Thyroid gland (tissue), 4 donors: ENCODE data around the gene COG7. TPM values are rescaled to one million over a fixed set of nuclear protein-coding genes. Genes with fewer than 3 reads are reported as not detected.

ENCODE experiments used
- DNase-seq, 2 donors: peaks; one replicate each; pipeline ENCODE4 v3.0.0-alpha.2; 2019
- H3K27ac ChIP-seq, 3 donors: fragments of 200-600 bp; sonication (generic); 1 replicate in 2 of 3; 2 replicates in 1 of 3; pipeline ENCODE4 v1.5.1; 2016 to 2019; ENCODE audit warnings: mild to moderate bottlenecking in 1 of 3, moderate library complexity in 1 of 3
- H3K27me3 ChIP-seq: fragments of 200-600 bp; sonication (generic); one replicate; pipeline ENCODE4 v1.5.1; 2019
- H3K36me3 ChIP-seq, 2 donors: fragments of 200-600 bp; sonication (generic); one replicate each; pipeline ENCODE4 v1.5.1; 2016 to 2019
- H3K4me1 ChIP-seq, 2 donors: fragments of 200-600 bp; sonication (generic); one replicate each; pipeline ENCODE4 v1.5.1; 2017 to 2019
- H3K4me3 ChIP-seq, 3 donors: fragments of 200-600 bp; sonication (generic); replicated peaks in 1 of 3; 1 replicate in 2 of 3; 2 replicates in 1 of 3; pipeline ENCODE4 v1.5.1; 2016; ENCODE audit warnings: mild to moderate bottlenecking in 1 of 3
- H3K9me3 ChIP-seq: fragments of 200-600 bp; sonication (generic); one replicate; pipeline ENCODE4 v1.5.1; 2017
- POLR2A ChIP-seq, 2 donors: fragments of 450-650 bp; IDR thresholded peaks; one replicate each; pipeline ENCODE4 v1.6.1; 2017; ENCODE audit warnings: antibody characterized with exemption in 2 of 2, mild to moderate bottlenecking in 2 of 2, moderate library complexity in 1 of 2
- WGBS, 2 donors: methylation state at CpG; one replicate each; pipeline ENCODE4 v1.1.5; 2017; 5-methylcytosine and 5-hydroxymethylcytosine counted together
- intact Hi-C: fragments of 100-400 bp; cut with DNase I; formaldehyde crosslinking; loops from one replicate; pipeline ENCODE4 v1.15.1; 2023
- total RNA-seq, 4 donors: library from RNA; depleted of rRNA; stranded (reverse); fragments of >200 nt; gene quantifications; one replicate each; pipeline ENCODE4 v1.2.3, GENCODE V29; 2016
- TF ChIP-seq, protein P1 (sequence below), 6 experiments: fragments of 200-600 bp in 3 of 6; fragments of 450-650 bp in 3 of 6; sonication (generic) in 3 of 6; IDR thresholded peaks; one replicate each; pipeline ENCODE4 v1.5.1; 2016 to 2019; ENCODE audit warnings: antibody characterized with exemption in 6 of 6, mild to moderate bottlenecking in 2 of 6, inconsistent platforms in 1 of 6, moderate library complexity in 1 of 6

COG7 gene
- total RNA-seq, 4 donors from 2014 or later = 27.5 to 35.1 (median 30.8) TPM

DNA sequence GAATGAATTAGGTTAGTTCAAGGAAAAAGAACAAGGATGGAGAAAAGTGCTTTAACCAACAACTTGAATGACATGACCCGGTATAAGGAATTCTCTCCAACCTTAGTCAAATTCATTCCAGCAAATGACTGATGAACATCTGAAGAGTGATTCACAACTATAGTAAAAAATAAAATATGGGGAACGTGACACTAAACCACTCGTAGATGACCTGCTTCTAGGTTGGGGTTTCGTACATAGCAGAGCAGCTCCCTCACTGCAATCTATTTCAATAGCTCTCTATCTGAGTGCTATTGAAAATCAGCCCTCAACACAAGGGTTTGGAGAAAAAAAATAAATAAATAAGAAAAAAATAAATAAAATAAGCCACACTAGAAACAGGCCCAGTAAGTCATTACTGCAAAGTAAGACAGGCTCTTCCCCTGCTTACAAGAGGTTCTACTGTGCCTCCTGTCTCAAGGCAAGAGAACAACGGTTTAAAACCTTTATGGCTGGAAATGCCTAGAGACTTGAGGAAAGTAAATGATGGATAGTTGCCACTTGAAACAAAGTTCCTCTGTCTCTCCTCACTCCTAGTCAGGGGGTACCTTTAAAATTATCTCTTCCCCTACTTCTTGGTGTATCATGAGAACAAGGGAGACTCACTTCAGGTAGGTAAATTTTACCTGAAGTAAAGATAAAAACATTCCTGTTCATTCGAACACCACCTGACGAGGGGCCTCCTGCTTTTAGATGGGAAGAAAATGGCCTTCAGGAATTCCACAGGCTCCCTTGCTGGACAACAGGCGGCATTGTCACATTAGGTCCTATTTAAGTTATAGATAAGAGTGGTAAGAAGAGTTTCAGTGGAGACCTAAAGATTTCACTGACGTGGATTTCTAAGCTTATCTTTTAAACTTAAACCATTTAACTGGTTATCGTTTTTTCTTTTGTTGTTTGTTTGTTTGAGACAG, 20.5 kb downstream of the COG7 start:
- TF ChIP-seq, protein P1, sequence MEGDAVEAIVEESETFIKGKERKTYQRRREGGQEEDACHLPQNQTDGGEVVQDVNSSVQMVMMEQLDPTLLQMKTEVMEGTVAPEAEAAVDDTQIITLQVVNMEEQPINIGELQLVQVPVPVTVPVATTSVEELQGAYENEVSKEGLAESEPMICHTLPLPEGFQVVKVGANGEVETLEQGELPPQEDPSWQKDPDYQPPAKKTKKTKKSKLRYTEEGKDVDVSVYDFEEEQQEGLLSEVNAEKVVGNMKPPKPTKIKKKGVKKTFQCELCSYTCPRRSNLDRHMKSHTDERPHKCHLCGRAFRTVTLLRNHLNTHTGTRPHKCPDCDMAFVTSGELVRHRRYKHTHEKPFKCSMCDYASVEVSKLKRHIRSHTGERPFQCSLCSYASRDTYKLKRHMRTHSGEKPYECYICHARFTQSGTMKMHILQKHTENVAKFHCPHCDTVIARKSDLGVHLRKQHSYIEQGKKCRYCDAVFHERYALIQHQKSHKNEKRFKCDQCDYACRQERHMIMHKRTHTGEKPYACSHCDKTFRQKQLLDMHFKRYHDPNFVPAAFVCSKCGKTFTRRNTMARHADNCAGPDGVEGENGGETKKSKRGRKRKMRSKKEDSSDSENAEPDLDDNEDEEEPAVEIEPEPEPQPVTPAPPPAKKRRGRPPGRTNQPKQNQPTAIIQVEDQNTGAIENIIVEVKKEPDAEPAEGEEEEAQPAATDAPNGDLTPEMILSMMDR (IDR thresholded peaks at IDR 0.05) = peak in 4 of 6 experiments; percentile 13 to 38 (median 28)
- TF ChIP-seq POLR2A (IDR thresholded peaks at IDR 0.05) = no peak
- H3K27me3 ChIP-seq = no peaks in the 10 kb centered on the region
- WGBS, 2 donors = 88 to 91% methylated on average over 10 of the region's 10 CpGs
- DNase-seq = no peak
- H3K27ac ChIP-seq = no peak overlapping the region
- H3K36me3 ChIP-seq = peaks cover 6 to 22% of the 10 kb centered on the region in 2 donors
- intact Hi-C loops = loop anchor here (5.0 kb wide), 1 partner anchor 250 kb away; the partner anchor contains the start of gene SCNN1G
- H3K4me3 ChIP-seq = no peak overlapping the region
- peaks cover 8 to 16% of the 10 kb centered on the region in 2 donors for H3K4me1 ChIP-seq
- H3K9me3 ChIP-seq = no peaks in the 10 kb centered on the region

DNA sequence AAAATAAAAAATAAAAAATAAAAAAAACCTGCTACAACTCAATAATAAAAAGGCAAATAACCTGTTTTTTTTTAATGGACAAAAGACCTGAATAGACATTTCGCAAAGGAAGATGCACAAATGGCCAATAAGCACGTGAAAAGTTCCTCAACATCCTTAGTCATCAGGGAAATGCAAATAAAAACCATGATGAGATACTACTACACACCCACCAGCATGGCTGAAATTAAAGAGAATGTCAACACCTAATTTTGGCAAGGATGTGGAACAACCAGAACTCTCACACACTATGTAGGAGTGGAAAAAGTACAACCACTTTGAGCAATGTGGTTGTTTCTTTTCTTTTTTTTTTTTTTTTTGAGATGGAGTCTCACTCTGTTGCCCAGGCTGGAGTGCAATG, 24.6 kb downstream of the COG7 start:
- no peaks in the 10 kb centered on the region for H3K27me3 ChIP-seq
- H3K4me1 ChIP-seq = peaks cover 21 to 24% of the 10 kb centered on the region in 2 donors
- DNase-seq = no peak
- no peak overlapping the region for H3K27ac ChIP-seq
- TF ChIP-seq POLR2A (IDR thresholded peaks at IDR 0.05) = no peak
- TF ChIP-seq, protein P1 (IDR thresholded peaks at IDR 0.05) = no peak
- H3K9me3 ChIP-seq = no peaks in the 10 kb centered on the region
- H3K36me3 ChIP-seq = peaks cover 5 to 19% of the 10 kb centered on the region in 2 donors
- WGBS, 2 donors = 88 to 93% methylated on average over 2 of the region's 2 CpGs
- H3K4me3 ChIP-seq = no peak overlapping the region
- intact Hi-C loops = loop anchor here (5.0 kb wide), 1 partner anchor 111 kb away; no protein-coding TSS in a partner anchor

DNA sequence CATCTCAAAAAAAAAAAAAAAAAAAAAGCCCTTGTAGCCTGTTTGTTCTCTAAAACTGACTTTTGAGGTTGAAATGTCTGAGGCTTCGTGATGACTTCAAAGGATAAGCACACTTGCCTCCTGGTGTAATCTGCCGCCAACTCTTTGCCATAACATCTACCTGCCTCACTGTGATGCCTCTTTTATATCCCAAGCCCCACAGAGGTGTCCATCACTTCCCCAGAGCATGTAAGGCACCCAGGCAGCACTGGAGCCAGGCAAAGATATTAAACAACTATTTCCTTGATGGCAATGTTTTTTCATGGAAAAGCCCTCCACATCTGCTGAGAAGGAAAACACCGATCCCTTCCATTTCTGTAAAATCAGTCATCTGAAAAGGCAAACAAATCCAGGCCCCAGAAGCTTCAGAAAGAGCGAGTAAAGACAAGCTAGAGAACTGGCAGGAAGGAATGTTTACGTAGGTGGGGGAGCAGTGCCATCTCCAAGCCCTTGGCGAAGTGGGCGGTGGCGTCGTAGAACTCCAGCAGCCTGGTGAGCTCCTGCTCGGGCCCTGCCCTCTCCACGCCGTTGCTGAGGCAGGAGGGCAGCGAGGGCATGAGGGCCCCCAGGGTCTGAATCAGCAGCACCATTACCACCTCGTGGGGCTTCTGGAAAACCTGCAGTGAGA, 28.6 kb downstream of the COG7 start:
- peak in 1 of 2 donors; percentile 18 for TF ChIP-seq POLR2A (IDR thresholded peaks at IDR 0.05)
- TF ChIP-seq, protein P1 (IDR thresholded peaks at IDR 0.05) = no peak
- DNase-seq = peak; percentile 91 to 93
- Histone ChIP-seq H3K4me3 (no peak overlapping the region), H3K4me1 (peaks cover 25 to 37% of the 10 kb centered on the region in 2 donors), H3K36me3 (no peaks in the 10 kb centered on the region), H3K27ac (peak overlapping the region; percentile 98), H3K27me3 (no peaks in the 10 kb centered on the region), H3K9me3 (no peaks in the 10 kb centered on the region)
- intact Hi-C loops = no loop called here
- WGBS, 2 donors = 25 to 59% methylated on average over 12 to 14 of the region's 14 CpGs

DNA sequence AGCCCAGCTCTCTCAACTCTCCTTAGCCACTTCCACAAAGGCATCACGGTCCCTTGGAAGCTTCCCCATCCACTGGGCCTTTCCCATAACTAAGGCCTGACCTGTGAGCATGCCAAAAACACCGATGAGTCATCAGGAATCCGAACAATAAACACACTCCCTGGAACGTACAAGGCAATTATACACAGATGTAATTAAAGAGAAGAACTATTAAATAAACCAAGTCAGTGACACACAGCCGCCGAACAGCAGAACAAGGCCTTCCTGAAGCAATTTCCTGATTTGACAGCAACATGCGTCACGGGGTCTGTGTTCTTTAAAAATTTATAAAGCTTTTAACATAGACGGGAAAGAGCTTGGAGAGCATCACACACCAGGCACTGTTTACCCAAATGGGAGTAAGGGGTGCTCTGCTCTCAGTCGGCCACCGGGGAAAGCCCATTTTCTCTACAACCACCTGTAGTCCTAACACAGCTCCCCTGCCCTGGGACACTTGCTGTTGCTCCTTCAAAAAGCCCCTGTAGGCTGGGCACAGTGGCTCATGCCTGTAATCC, 29.4 kb downstream of the COG7 start:
- intact Hi-C loops = no loop called here
- H3K4me3 ChIP-seq = no peak overlapping the region

More for the DNA sequence above, 29.4 kb downstream of the COG7 start:
- Histone ChIP-seq H3K36me3 (no peaks in the 10 kb centered on the region), H3K4me1 (peaks cover 25 to 37% of the 10 kb centered on the region in 2 donors), H3K27ac (peak overlapping the region; percentile 98), H3K27me3 (no peaks in the 10 kb centered on the region), H3K9me3 (no peaks in the 10 kb centered on the region)
- WGBS, 2 donors = 27 to 39% methylated on average over 11 of the region's 11 CpGs
- TF ChIP-seq, protein P1 (IDR thresholded peaks at IDR 0.05) = no peak
- no peak for TF ChIP-seq POLR2A (IDR thresholded peaks at IDR 0.05)
- peak; percentile 77 to 83 for DNase-seq
